ENCODE results near the gene LDHAL6B. TPM values are rescaled to one million over a fixed set of nuclear protein-coding genes. Genes with fewer than 3 reads are reported as not detected.
A peak's percentile ranks its signal among the peaks of the same experiment; 100 is the strongest.

Gene LDHAL6B
- total RNA-seq (2011; cell fraction: chromatin; rRNA removed; ENCODE audit: low replicate concordance), result not detected in 2 replicates
- not detected in 2 replicates for total RNA-seq (2011; cell fraction: nucleolus; rRNA removed)
- not detected in 2 replicates for total RNA-seq (2011; cell fraction: nucleoplasm; rRNA removed)
- not detected in 2 replicates for total RNA-seq (2014; rRNA removed)
- total RNA-seq (2014; rRNA removed; fragmentation: Illumina TruSeq; extraction: Trizol), result not detected in 2 replicates
- total RNA-seq (2015; rRNA removed; fragmentation: Illumina TruSeq; extraction: Trizol), result not detected in 2 replicates
- total RNA-seq (2021), result not detected in 2 replicates
- not detected in 2 replicates for polyA plus RNA-seq (2011; rRNA removed)
- polyA plus RNA-seq (2011; cell fraction: cytosol; rRNA removed), result not detected in 2 replicates
- not detected in 2 replicates for polyA plus RNA-seq (2011; cell fraction: nucleus; rRNA removed)
- not detected in 2 replicates for polyA plus RNA-seq (2012)
- not detected in 2 replicates for polyA plus RNA-seq (2014; fragmentation: Illumina TruSeq; extraction: Trizol)
- polyA plus RNA-seq (2014; fragmentation: Nextera tagmentation; extraction: Ambion mirVana), result not detected
- not detected in 2 replicates for polyA plus RNA-seq (2014; rRNA removed)
- polyA minus RNA-seq (2011; rRNA and poly(A)+ RNA removed), result not detected in 2 replicates
- not detected in 2 replicates for polyA minus RNA-seq (2011; cell fraction: cytosol; rRNA and poly(A)+ RNA removed)
- polyA minus RNA-seq (2011; cell fraction: nucleus; rRNA and poly(A)+ RNA removed), result not detected in 2 replicates
- Bru-seq, nascent RNA, result percentile 20 among the genes with signal in this experiment
- not detected for BruChase-seq, experiment 1, labeled RNA remaining after a 2-hour chase
- BruChase-seq, experiment 2, labeled RNA remaining after a 6-hour chase, result not detected
- long read RNA-seq, experiment 1, result 0 reads
- long read RNA-seq, experiment 2, result 0 reads
- long read RNA-seq, experiment 3, result 0 reads

DNA sequence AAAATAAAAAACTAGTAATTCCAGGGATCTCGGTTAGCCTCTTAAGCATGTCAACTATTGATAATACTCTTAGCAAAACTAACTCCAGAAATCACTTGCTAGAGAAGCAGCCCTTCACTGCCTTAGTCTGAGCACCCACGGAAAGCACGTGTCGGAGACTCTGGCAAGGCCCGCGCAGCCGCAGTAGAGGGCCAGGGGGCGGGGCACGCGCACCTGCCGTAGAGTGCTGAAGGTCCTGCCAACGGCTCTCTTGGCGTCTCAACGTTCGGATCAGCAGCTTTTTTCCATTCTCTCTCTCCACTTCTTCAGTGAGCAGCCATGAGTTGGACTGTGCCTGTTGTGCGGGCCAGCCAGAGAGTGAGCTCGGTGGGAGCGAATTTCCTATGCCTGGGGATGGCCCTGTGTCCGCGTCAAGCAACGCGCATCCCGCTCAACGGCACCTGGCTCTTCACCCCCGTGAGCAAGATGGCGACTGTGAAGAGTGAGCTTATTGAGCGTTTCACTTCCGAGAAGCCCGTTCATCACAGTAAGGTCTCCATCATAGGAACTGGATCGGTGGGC is at the start of gene LDHAL6B:
Gene LDHAL6B (plus strand): TSS at position 221 of the 561 bp plus-strand sequence. CDS start 98 bp downstream, at position 319.
- Histone ChIP-seq H3K36me3 (ENCODE audit: control insufficient read depth, insufficient read depth, low read length) (no peaks in the 10 kb centered on the region), H2AFZ (ENCODE audit: low read depth, low read length) (no peak within 1 kb of the TSS), H3K27ac (ENCODE audit: extremely low read depth, low read depth, low read length) (no peak within 1 kb of the TSS), H3K9me1 (ENCODE audit: control insufficient read depth, insufficient read depth, low read length) (no peaks in the 10 kb centered on the region), H3K4me3 (no peak within 1 kb of the TSS), H3K4me1 (replicated peaks in 1 of 2; ENCODE audit: control insufficient read depth in 2 of 2, insufficient read depth in 2 of 2, low read length in 2 of 2) (peaks cover 0 to 5% of the 10 kb centered on the region in 2 experiments; a peak in 1 of 5 replicates), H3K9ac (ENCODE audit: insufficient read depth in 1 of 2, low read depth in 2 of 2, low read length in 2 of 2) (no peak within 1 kb of the TSS), H3K79me2 (ENCODE audit: control insufficient read depth, insufficient read depth, low read length) (no peaks in the 10 kb centered on the region), H3K9me3 (replicated peaks; ENCODE audit: control insufficient read depth, insufficient read depth, low read depth, low read length) (no peaks in the 10 kb centered on the region), H4K20me1 (replicated peaks; ENCODE audit: control insufficient read depth, insufficient read depth, low read length) (no peaks in the 10 kb centered on the region), H3K4me2 (ENCODE audit: insufficient read depth, low read length) (peak within 1 kb of the TSS; percentile 20; the same call in 1 of the 2 replicates), H3K27me3 (ENCODE audit: control insufficient read depth in 2 of 2, insufficient read depth in 2 of 2, low read length in 2 of 2) (peaks cover 12 to 41% of the 10 kb centered on the region in 2 experiments)
- DNase-seq (ENCODE audit: extremely low read depth in 1 of 4, low spot score in 3 of 4) (peak in 3 of 4 experiments; percentile 4 to 28 (median 15)), ATAC-seq (peak; percentile 61; the same call in 1 of the 3 replicates), FAIRE-seq (no peak)
- in situ Hi-C loops (cut with MboI), result no loop called here
- no TSS peak for BruUV-seq (replicated peaks)
- intact Hi-C loops (cut with micrococcal nuclease), result no loop called here
- POLR2A ChIA-PET, result no interaction called here
- WGBS (ENCODE audit: insufficient coverage, low coverage, missing lambda C conversion rate), result 18% methylated on average over 29 of the region's 30 CpGs
- CTCF ChIA-PET (ENCODE audit: low intra/inter-chr PET ratio), result no interaction called here
- TF ChIP-seq NRF1 (conservative IDR thresholded peaks at IDR 0.05 in 1 of 2, IDR thresholded peaks at IDR 0.05 in 1 of 2) (peak; percentile 83 to 86), TEAD1 (CRISPR knock-in tag; IDR thresholded peaks at IDR 0.05) (no peak), L3MBTL2 (IDR thresholded peaks at IDR 0.05) (peak; percentile 50; the same call in 1 of the 2 replicates)
- TF ChIP-seq, protein P1, sequence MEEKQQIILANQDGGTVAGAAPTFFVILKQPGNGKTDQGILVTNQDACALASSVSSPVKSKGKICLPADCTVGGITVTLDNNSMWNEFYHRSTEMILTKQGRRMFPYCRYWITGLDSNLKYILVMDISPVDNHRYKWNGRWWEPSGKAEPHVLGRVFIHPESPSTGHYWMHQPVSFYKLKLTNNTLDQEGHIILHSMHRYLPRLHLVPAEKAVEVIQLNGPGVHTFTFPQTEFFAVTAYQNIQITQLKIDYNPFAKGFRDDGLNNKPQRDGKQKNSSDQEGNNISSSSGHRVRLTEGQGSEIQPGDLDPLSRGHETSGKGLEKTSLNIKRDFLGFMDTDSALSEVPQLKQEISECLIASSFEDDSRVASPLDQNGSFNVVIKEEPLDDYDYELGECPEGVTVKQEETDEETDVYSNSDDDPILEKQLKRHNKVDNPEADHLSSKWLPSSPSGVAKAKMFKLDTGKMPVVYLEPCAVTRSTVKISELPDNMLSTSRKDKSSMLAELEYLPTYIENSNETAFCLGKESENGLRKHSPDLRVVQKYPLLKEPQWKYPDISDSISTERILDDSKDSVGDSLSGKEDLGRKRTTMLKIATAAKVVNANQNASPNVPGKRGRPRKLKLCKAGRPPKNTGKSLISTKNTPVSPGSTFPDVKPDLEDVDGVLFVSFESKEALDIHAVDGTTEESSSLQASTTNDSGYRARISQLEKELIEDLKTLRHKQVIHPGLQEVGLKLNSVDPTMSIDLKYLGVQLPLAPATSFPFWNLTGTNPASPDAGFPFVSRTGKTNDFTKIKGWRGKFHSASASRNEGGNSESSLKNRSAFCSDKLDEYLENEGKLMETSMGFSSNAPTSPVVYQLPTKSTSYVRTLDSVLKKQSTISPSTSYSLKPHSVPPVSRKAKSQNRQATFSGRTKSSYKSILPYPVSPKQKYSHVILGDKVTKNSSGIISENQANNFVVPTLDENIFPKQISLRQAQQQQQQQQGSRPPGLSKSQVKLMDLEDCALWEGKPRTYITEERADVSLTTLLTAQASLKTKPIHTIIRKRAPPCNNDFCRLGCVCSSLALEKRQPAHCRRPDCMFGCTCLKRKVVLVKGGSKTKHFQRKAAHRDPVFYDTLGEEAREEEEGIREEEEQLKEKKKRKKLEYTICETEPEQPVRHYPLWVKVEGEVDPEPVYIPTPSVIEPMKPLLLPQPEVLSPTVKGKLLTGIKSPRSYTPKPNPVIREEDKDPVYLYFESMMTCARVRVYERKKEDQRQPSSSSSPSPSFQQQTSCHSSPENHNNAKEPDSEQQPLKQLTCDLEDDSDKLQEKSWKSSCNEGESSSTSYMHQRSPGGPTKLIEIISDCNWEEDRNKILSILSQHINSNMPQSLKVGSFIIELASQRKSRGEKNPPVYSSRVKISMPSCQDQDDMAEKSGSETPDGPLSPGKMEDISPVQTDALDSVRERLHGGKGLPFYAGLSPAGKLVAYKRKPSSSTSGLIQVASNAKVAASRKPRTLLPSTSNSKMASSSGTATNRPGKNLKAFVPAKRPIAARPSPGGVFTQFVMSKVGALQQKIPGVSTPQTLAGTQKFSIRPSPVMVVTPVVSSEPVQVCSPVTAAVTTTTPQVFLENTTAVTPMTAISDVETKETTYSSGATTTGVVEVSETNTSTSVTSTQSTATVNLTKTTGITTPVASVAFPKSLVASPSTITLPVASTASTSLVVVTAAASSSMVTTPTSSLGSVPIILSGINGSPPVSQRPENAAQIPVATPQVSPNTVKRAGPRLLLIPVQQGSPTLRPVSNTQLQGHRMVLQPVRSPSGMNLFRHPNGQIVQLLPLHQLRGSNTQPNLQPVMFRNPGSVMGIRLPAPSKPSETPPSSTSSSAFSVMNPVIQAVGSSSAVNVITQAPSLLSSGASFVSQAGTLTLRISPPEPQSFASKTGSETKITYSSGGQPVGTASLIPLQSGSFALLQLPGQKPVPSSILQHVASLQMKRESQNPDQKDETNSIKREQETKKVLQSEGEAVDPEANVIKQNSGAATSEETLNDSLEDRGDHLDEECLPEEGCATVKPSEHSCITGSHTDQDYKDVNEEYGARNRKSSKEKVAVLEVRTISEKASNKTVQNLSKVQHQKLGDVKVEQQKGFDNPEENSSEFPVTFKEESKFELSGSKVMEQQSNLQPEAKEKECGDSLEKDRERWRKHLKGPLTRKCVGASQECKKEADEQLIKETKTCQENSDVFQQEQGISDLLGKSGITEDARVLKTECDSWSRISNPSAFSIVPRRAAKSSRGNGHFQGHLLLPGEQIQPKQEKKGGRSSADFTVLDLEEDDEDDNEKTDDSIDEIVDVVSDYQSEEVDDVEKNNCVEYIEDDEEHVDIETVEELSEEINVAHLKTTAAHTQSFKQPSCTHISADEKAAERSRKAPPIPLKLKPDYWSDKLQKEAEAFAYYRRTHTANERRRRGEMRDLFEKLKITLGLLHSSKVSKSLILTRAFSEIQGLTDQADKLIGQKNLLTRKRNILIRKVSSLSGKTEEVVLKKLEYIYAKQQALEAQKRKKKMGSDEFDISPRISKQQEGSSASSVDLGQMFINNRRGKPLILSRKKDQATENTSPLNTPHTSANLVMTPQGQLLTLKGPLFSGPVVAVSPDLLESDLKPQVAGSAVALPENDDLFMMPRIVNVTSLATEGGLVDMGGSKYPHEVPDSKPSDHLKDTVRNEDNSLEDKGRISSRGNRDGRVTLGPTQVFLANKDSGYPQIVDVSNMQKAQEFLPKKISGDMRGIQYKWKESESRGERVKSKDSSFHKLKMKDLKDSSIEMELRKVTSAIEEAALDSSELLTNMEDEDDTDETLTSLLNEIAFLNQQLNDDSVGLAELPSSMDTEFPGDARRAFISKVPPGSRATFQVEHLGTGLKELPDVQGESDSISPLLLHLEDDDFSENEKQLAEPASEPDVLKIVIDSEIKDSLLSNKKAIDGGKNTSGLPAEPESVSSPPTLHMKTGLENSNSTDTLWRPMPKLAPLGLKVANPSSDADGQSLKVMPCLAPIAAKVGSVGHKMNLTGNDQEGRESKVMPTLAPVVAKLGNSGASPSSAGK (IDR thresholded peaks at IDR 0.05), result peak; percentile 28; the same call in 1 of the 2 replicates
